Measurements from ENCODE around the gene FBRS. TPM values are rescaled to one million over a fixed set of nuclear protein-coding genes. Genes with fewer than 3 reads are reported as not detected.

FBRS gene
- total and polyA plus RNA-seq, 2 experiments from 2014 or later, result 7.6 to 14.2 TPM

DNA sequence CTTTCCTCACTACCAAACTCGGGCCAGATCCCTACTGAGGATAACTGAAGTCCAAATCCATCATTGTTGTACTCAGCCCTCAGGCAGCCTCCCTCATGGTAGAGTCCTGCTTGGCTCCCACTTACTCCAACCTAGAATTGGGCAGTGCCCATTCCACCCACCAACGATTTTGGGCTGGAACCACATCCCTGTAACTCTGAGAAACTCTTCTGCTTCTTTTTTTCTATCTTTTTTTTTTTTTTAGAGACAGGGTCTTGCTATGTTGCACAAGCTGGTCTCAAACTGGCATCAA is 6.3 kb upstream of the FBRS start:
- peaks cover 11% of the 10 kb centered on the region for H3K4me1 ChIP-seq (ENCODE audit: insufficient read depth)
- H3K4me3 ChIP-seq, result peak overlapping the region; percentile 96
- H2AFZ ChIP-seq, result peak overlapping the region; percentile 98
- H3K9me2 ChIP-seq (ENCODE audit: insufficient read depth), result no peaks in the 10 kb centered on the region
- H3K36me3 ChIP-seq (ENCODE audit: low read depth), result peaks cover 7% of the 10 kb centered on the region; the same call in 1 of the 2 replicates
- peak overlapping the region; percentile 85 for H3K4me2 ChIP-seq (ENCODE audit: unreplicated experiment)
- peaks cover 11% of the 10 kb centered on the region for H3F3A ChIP-seq (ENCODE audit: insufficient read depth)
- peak overlapping the region; percentile 87 for H3K9ac ChIP-seq
- no peak for TF ChIP-seq EZH2 (IDR thresholded peaks at IDR 0.05; ENCODE audit: insufficient read depth, poor library complexity, severe bottlenecking)
- no peak for TF ChIP-seq EZH2phosphoT487 (IDR thresholded peaks at IDR 0.05; ENCODE audit: insufficient read depth, low read depth)
- H4K20me1 ChIP-seq (ENCODE audit: insufficient read depth), result no peaks in the 10 kb centered on the region
- DNase-seq, result no peak
- in situ Hi-C loops (cut with MboI), result no loop called here
- WGBS, 2 experiments (ENCODE audit: low coverage in 1 of 2, low lambda C conversion rate in 2 of 2, missing lambda C conversion rate in 2 of 2), result 3 to 6% methylated on average over 2 of the region's 2 CpGs
- peaks cover 24% of the 10 kb centered on the region for H3K79me2 ChIP-seq (ENCODE audit: insufficient read depth)
- H3K27me3 ChIP-seq (replicated peaks; ENCODE audit: insufficient read depth), result no peaks in the 10 kb centered on the region
- peak overlapping the region; percentile 72; the same call in 1 of the 2 replicates for H3K27ac ChIP-seq
- H3K9me3 ChIP-seq (ENCODE audit: low read depth), result no peaks in the 10 kb centered on the region

- TF ChIP-seq EZH2 (IDR thresholded peaks at IDR 0.05; ENCODE audit: insufficient read depth, poor library complexity, severe bottlenecking), result no peak
- TF ChIP-seq EZH2phosphoT487 (IDR thresholded peaks at IDR 0.05; ENCODE audit: insufficient read depth, low read depth), result no peak
- no peak overlapping the region for H3K4me2 ChIP-seq (ENCODE audit: unreplicated experiment)
Measured at GRCh38 chr16:30652718-30653117, 5.5 kb upstream of the FBRS start.

DNA sequence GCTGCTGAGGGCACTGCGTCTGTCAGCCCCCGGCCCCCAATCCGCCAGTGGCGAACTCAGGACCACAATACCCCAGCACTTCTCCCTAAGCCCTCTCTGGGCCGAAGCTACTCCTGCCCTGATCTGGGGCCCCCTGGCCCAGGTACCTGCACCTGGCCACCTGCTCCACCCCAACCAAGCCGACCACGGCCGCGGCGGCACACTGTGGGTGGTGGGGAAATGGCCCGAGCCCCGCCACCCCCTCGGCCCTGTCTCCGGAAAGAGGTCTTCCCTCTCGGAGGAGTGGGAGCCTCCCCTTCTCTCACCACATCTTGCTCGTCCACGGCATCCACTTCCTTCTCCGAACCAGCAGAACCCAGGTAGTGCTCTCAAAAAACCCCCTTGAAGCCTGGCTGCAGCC is 3.4 kb upstream of the FBRS start:
- Histone ChIP-seq H3F3A (ENCODE audit: insufficient read depth) (peaks cover 18% of the 10 kb centered on the region), H3K27me3 (replicated peaks; ENCODE audit: insufficient read depth) (no peaks in the 10 kb centered on the region), H3K27ac (no peak overlapping the region), H3K9me2 (ENCODE audit: insufficient read depth) (no peaks in the 10 kb centered on the region), H4K20me1 (ENCODE audit: insufficient read depth) (no peaks in the 10 kb centered on the region), H3K4me2 (ENCODE audit: unreplicated experiment) (no peak overlapping the region), H3K4me1 (ENCODE audit: insufficient read depth) (peaks cover 15% of the 10 kb centered on the region), H3K4me3 (no peak overlapping the region), H3K9me3 (ENCODE audit: low read depth) (no peaks in the 10 kb centered on the region), H3K36me3 (ENCODE audit: low read depth) (peaks cover 7% of the 10 kb centered on the region; the same call in 1 of the 2 replicates), H2AFZ (no peak overlapping the region), H3K9ac (no peak overlapping the region), H3K79me2 (ENCODE audit: insufficient read depth) (peaks cover 27% of the 10 kb centered on the region)
- 94 to 98% methylated on average over 11 to 18 of the region's 18 CpGs for WGBS, 2 experiments (ENCODE audit: low coverage in 1 of 2, low lambda C conversion rate in 2 of 2, missing lambda C conversion rate in 2 of 2)
- no peak for DNase-seq
- TF ChIP-seq EZH2 (IDR thresholded peaks at IDR 0.05; ENCODE audit: insufficient read depth, poor library complexity, severe bottlenecking) (no peak), EZH2phosphoT487 (IDR thresholded peaks at IDR 0.05; ENCODE audit: insufficient read depth, low read depth) (no peak)
- in situ Hi-C loops (cut with MboI), result no loop called here

More at GRCh38 chr16:30652718-30653117, 5.5 kb upstream of the FBRS start:
- Histone ChIP-seq H3K9me3 (ENCODE audit: low read depth) (no peaks in the 10 kb centered on the region), H3K4me3 (no peak overlapping the region), H3F3A (ENCODE audit: insufficient read depth) (peaks cover 18% of the 10 kb centered on the region), H3K79me2 (ENCODE audit: insufficient read depth) (peaks cover 24% of the 10 kb centered on the region), H2AFZ (no peak overlapping the region), H3K4me1 (ENCODE audit: insufficient read depth) (peaks cover 16% of the 10 kb centered on the region), H3K27ac (no peak overlapping the region), H3K9me2 (ENCODE audit: insufficient read depth) (no peaks in the 10 kb centered on the region), H3K9ac (no peak overlapping the region), H4K20me1 (ENCODE audit: insufficient read depth) (no peaks in the 10 kb centered on the region), H3K27me3 (replicated peaks; ENCODE audit: insufficient read depth) (no peaks in the 10 kb centered on the region), H3K36me3 (ENCODE audit: low read depth) (peaks cover 7% of the 10 kb centered on the region; the same call in 1 of the 2 replicates)
- in situ Hi-C loops (cut with MboI), result no loop called here
- 86 to 95% methylated on average over 14 to 18 of the region's 18 CpGs for WGBS, 2 experiments (ENCODE audit: low coverage in 1 of 2, low lambda C conversion rate in 2 of 2, missing lambda C conversion rate in 2 of 2)
- no peak for DNase-seq

- Histone ChIP-seq H3K4me3 (no peak overlapping the region), H3K9me2 (ENCODE audit: insufficient read depth) (no peaks in the 10 kb centered on the region), H3K4me1 (ENCODE audit: insufficient read depth) (peaks cover 16% of the 10 kb centered on the region), H3K9ac (no peak overlapping the region), H3K9me3 (ENCODE audit: low read depth) (no peaks in the 10 kb centered on the region), H2AFZ (no peak overlapping the region), H4K20me1 (ENCODE audit: insufficient read depth) (no peaks in the 10 kb centered on the region), H3K4me2 (ENCODE audit: unreplicated experiment) (no peak overlapping the region), H3F3A (ENCODE audit: insufficient read depth) (peaks cover 18% of the 10 kb centered on the region), H3K27ac (no peak overlapping the region), H3K36me3 (ENCODE audit: low read depth) (peaks cover 7% of the 10 kb centered on the region; the same call in 1 of the 2 replicates), H3K27me3 (replicated peaks; ENCODE audit: insufficient read depth) (no peaks in the 10 kb centered on the region), H3K79me2 (ENCODE audit: insufficient read depth) (peaks cover 37% of the 10 kb centered on the region)
- no peak for DNase-seq
- in situ Hi-C loops (cut with MboI), result no loop called here
- WGBS, 2 experiments (ENCODE audit: low coverage in 1 of 2, low lambda C conversion rate in 2 of 2, missing lambda C conversion rate in 2 of 2), result 89 to 92% methylated on average over 12 of the region's 12 CpGs
- TF ChIP-seq EZH2 (IDR thresholded peaks at IDR 0.05; ENCODE audit: insufficient read depth, poor library complexity, severe bottlenecking) (no peak), EZH2phosphoT487 (IDR thresholded peaks at IDR 0.05; ENCODE audit: insufficient read depth, low read depth) (no peak)
Measured at GRCh38 chr16:30655815-30656347, 2.4 kb upstream of the FBRS start.
